ENCODE results near the gene KIF3C. TPM values are rescaled to one million over a fixed set of nuclear protein-coding genes. Genes with fewer than 3 reads are reported as not detected.

Gene KIF3C
- total and polyA plus RNA-seq, 10 of the 15 experiments (the other 5 are each of a cell fraction or from before 2014, with no cell fraction given), result 0.10 to 0.63 (median 0.46) TPM

DNA sequence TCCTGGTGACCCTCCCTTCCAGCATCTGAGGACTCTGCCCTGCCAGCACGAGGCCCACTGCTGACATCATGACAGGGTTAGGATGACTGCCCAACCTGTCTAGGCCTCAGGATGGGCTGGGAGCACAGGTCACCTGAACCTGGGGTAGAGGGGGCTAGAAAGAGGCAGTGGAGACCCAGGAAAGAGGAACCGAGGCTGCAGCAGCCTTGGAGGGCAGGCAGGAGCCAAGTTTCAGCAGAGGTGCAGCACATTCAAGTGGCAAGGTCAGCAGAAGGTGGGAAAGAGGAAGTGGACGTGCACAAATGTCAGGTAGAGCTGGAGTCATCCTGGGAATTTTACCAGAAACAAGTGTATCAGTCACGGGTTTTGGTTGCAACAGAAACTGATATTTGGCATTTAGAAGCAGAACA is 37.9 kb upstream of the KIF3C start:
- H3K4me1 ChIP-seq (ENCODE audit: control insufficient read depth, insufficient read depth, low read length), result peaks cover 2% of the 10 kb centered on the region; the same call in 1 of the 2 replicates
- H2AFZ ChIP-seq (ENCODE audit: control insufficient read depth, low read depth, low read length), result no peak overlapping the region
- no peak for FAIRE-seq
- no peaks in the 10 kb centered on the region for H3K36me3 ChIP-seq (ENCODE audit: control insufficient read depth in 2 of 2, insufficient read depth in 2 of 2, low read length in 1 of 2)
- H3K9me3 ChIP-seq (replicated peaks; ENCODE audit: control insufficient read depth, insufficient read depth, low read length), result no peaks in the 10 kb centered on the region
- in situ Hi-C loops (cut with MboI), result no loop called here
- no TSS peak for BruUV-seq (replicated peaks)
- H3K9ac ChIP-seq (ENCODE audit: control insufficient read depth, insufficient read depth, low read length), result no peak overlapping the region
- H3K4me2 ChIP-seq (ENCODE audit: control insufficient read depth, insufficient read depth), result no peak overlapping the region
- H3K27ac ChIP-seq (ENCODE audit: control insufficient read depth, insufficient read depth), result no peak overlapping the region
- H3K27me3 ChIP-seq (replicated peaks in 1 of 2; ENCODE audit: control insufficient read depth in 2 of 2, insufficient read depth in 2 of 2, low read length in 1 of 2), result no peaks in the 10 kb centered on the region
- POLR2A ChIA-PET, result no interaction called here
- 34% methylated on average over 4 of the region's 4 CpGs for WGBS (ENCODE audit: insufficient coverage, insufficient replicate concordance, low lambda C conversion rate, missing lambda C conversion rate)
- ATAC-seq, result no peak; the same call in 2 of the 3 replicates
- H3K79me2 ChIP-seq (ENCODE audit: control insufficient read depth, insufficient read depth, low read length), result no peaks in the 10 kb centered on the region
- no peaks in the 10 kb centered on the region for H4K20me1 ChIP-seq (ENCODE audit: control insufficient read depth, insufficient read depth)
- RAD21 ChIA-PET (ENCODE audit: unreplicated experiment), result no interaction called here
- CTCF ChIA-PET, result interaction anchor here (1.8 kb wide), 1 partner anchor 29 kb away, joined by 4 read pairs; no protein-coding TSS in a partner anchor
- TF ChIP-seq SPI1 (IDR thresholded peaks at IDR 0.05; ENCODE audit: borderline replicate concordance, insufficient read depth, low read depth, low read length), result peak; percentile 78; the same call in 1 of the 2 replicates
- TF ChIP-seq IKZF2 (IDR thresholded peaks at IDR 0.05), result peak in 1 of 2 experiments; percentile 32; a peak in 1 of 4 replicates
- no peak for TF ChIP-seq SMC3 (IDR thresholded peaks at IDR 0.05; ENCODE audit: borderline replicate concordance, low read length)
- no peak for DNase-seq (ENCODE audit: low read depth, low spot score)
- SMC1A ChIA-PET (ENCODE audit: uncharacterized antibody, unreplicated experiment), result interaction anchor here (0.6 kb wide), 1 partner anchor 117 kb away, joined by 3 read pairs; no protein-coding TSS in a partner anchor
- H3K4me3 ChIP-seq, result no peak overlapping the region
- intact Hi-C loops (cut with micrococcal nuclease; ENCODE audit: unreplicated experiment), result no loop called here

DNA sequence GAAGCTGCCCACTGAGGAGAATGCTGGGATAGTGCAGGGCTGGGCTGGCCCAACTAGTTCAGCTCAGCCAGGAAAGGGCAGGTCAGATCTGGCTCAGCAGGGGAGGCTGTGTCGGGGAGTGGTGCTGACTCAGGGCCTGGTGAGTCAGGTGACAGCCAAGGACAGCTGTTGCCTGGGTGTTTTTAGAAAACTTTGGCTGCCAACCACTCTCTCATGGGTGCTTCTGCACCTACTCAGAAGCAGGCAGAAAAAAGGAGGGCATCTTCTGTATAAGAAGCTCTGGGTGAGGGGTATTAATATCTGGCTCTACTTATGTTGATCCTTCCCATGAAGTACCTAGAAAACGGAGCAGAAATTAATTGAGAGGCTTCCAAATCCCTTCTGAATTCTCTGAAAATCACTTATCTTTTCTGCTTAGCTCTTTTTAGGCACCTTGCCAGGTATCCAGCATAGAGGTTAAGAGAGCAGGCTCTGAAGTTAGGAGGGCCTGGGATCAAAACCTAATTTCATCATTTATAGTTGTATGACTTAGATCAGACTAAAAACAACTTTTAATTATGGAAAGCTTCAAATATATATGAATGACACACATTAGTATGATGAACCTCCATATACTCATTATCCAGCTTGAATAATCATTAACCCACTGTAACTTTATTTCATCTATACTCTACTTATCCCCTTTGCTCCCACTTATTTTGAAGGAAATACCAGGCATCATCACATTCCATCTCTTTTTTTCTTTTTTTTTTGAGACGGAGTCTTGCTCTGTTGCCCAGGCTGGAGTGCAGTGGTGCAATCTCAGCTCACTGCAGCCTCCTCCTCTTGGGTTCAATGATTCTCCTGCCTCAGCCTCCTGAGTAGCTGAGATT is 36.1 kb upstream of the KIF3C start:
- in situ Hi-C loops (cut with MboI), result no loop called here
- RAD21 ChIA-PET (ENCODE audit: unreplicated experiment), result interaction anchor here (1.5 kb wide), 1 partner anchor 27 kb away, joined by 3 read pairs; no protein-coding TSS in a partner anchor
- DNase-seq (ENCODE audit: low read depth, low spot score) (no peak), FAIRE-seq (no peak), ATAC-seq (peak; percentile 85)
- SMC1A ChIA-PET (ENCODE audit: uncharacterized antibody, unreplicated experiment), result interaction anchor here (0.6 to 0.9 kb wide), 4 partner anchors 27 to 1283 kb away, joined by 3 to 4 read pairs (median 4); no protein-coding TSS in a partner anchor
- Histone ChIP-seq H3K4me2 (ENCODE audit: control insufficient read depth, insufficient read depth) (no peak overlapping the region), H3K4me1 (ENCODE audit: control insufficient read depth, insufficient read depth, low read length) (peaks cover 2% of the 10 kb centered on the region; the same call in 1 of the 2 replicates), H3K36me3 (ENCODE audit: control insufficient read depth in 2 of 2, insufficient read depth in 2 of 2, low read length in 1 of 2) (no peaks in the 10 kb centered on the region), H3K79me2 (ENCODE audit: control insufficient read depth, insufficient read depth, low read length) (no peaks in the 10 kb centered on the region), H3K9me3 (replicated peaks; ENCODE audit: control insufficient read depth, insufficient read depth, low read length) (no peaks in the 10 kb centered on the region), H3K27me3 (replicated peaks in 1 of 2; ENCODE audit: control insufficient read depth in 2 of 2, insufficient read depth in 2 of 2, low read length in 1 of 2) (no peaks in the 10 kb centered on the region), H4K20me1 (ENCODE audit: control insufficient read depth, insufficient read depth) (no peaks in the 10 kb centered on the region), H3K9ac (ENCODE audit: control insufficient read depth, insufficient read depth, low read length) (no peak overlapping the region), H3K27ac (ENCODE audit: control insufficient read depth, insufficient read depth) (no peak overlapping the region), H2AFZ (ENCODE audit: control insufficient read depth, low read depth, low read length) (peak overlapping the region; percentile 24), H3K4me3 (no peak overlapping the region)
- CTCF ChIA-PET, result interaction anchor here (0.7 to 0.9 kb wide), 2 partner anchors 25 to 28 kb away, joined by 3 read pairs; no protein-coding TSS in a partner anchor
- no TSS peak for BruUV-seq (replicated peaks)
- no peak for TF ChIP-seq ZBED1 (IDR thresholded peaks at IDR 0.05; ENCODE audit: borderline replicate concordance)
- no peak for TF ChIP-seq CBX5 (IDR thresholded peaks at IDR 0.05; ENCODE audit: low read depth)
- TF ChIP-seq, protein P1, sequence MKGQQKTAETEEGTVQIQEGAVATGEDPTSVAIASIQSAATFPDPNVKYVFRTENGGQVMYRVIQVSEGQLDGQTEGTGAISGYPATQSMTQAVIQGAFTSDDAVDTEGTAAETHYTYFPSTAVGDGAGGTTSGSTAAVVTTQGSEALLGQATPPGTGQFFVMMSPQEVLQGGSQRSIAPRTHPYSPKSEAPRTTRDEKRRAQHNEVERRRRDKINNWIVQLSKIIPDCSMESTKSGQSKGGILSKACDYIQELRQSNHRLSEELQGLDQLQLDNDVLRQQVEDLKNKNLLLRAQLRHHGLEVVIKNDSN (IDR thresholded peaks at IDR 0.05; ENCODE audit: borderline replicate concordance, extremely low read length, insufficient read depth, low read depth, low read length), result peak; percentile 3
- peak in 1 of 2 experiments; percentile 21; a peak in 1 of 4 replicates for TF ChIP-seq BHLHE40 (IDR thresholded peaks at IDR 0.05; ENCODE audit: borderline replicate concordance in 1 of 2, low read depth in 2 of 2, low read length in 1 of 2)
- 36% methylated on average over 3 of the region's 3 CpGs for WGBS (ENCODE audit: insufficient coverage, insufficient replicate concordance, low lambda C conversion rate, missing lambda C conversion rate)
- intact Hi-C loops (cut with micrococcal nuclease; ENCODE audit: unreplicated experiment), result no loop called here
- POLR2A ChIA-PET, result interaction anchor here (0.6 to 1.1 kb wide), 2 partner anchors 52 to 137 kb away, joined by 3 read pairs; no protein-coding TSS in a partner anchor

All from GM12878 (cell line).